Endometrial microvascular endothelial cells (primary cell): Measurements from ENCODE around the gene CST2. TPM values are rescaled to one million over a fixed set of nuclear protein-coding genes. Genes with fewer than 3 reads are reported as not detected.
"Not testable (repeated sequence)": the region's sequence is repeated elsewhere in the genome, so short reads cannot be mapped to it uniquely, and the experiment has no call there.

Source experiments
- in situ Hi-C: cut with HindIII; loops from 2 replicates; pipeline ENCODE4 v1.10.0; 2017; ENCODE audit warnings: low sequenced_read_pairs, low pct_unique_long_range_greater_than_20kb; ENCODE audit errors: inconsistent ontology term
- total RNA-seq: library from RNA; depleted of rRNA; stranded (reverse); fragments of >200 nt; gene quantifications from one replicate; pipeline ENCODE4 v1.2.3, GENCODE V29; 2015; ENCODE audit errors: inconsistent ontology term

Gene CST2
- total RNA-seq, 1 donor from 2014 or later: not detected

DNA sequence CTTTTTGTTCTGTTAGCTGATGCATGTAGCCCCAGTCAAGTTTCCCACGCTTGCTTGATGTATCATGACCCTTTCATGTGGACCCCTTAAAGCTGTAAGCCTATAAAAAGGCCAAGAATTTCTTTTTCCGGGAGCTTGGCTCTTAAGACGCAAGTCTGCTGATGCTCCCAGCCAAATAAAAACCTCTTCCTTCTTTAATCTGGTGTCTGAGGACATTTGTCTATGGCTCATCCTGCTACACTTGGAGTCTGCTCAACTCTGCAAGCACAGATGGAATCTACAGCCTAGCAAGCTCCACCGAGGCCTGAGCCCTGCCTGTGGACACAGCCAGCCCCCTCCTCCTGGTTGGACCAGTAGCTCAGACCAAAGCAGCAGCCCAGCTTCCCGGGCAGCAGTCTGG is 3.4 kb downstream of the CST2 start:
- in situ Hi-C loops: no loop called here

DNA sequence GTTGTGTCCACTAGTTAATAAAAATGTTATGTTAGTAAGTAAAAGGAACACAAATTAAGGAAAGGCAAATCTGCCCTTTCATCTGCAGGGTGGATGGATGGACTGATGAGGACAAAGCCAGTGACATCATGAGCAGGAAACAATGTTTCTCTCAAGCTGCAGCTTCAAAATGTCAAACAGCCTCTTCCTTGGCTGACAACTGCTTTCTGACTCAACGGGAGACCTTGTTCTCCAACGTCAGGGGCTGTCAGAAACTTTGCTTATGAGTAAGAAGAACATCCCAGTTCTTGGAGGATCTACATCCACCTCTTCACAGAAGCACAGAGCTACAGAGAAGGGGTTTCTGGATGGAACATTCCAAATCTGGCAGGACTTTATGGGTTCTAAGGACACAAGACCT is 6.0 kb downstream of the CST2 start:
- in situ Hi-C loops: no loop called here

DNA sequence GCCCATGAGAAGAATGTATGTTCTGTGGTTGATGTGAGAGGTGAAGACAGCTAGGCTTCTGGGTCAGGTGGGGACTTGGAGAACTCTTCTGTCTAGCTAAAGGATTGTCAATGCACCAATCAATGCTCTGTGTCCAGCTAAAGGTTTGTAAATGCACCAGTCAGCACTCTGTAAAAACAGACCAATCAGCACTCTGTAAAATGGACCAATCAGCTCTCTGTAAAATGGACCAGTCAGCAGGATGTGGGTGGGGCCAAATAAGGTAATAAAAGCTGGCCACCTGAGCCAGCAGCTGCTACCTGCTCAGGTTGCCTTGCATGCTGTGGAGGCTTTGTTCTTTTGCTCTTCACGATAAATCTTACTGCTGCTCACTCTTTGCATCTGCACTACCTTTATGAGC is 15.0 kb downstream of the CST2 start:
- in situ Hi-C loops: not testable (repeated sequence)

- in situ Hi-C loops: not testable (repeated sequence)
Measured at GRCh38 chr20:23810349-23810748, 16.2 kb downstream of the CST2 start.

GRCh38 chr20:23800865-23801264 is 25.7 kb downstream of the CST2 start:
- in situ Hi-C loops: no loop called here

DNA sequence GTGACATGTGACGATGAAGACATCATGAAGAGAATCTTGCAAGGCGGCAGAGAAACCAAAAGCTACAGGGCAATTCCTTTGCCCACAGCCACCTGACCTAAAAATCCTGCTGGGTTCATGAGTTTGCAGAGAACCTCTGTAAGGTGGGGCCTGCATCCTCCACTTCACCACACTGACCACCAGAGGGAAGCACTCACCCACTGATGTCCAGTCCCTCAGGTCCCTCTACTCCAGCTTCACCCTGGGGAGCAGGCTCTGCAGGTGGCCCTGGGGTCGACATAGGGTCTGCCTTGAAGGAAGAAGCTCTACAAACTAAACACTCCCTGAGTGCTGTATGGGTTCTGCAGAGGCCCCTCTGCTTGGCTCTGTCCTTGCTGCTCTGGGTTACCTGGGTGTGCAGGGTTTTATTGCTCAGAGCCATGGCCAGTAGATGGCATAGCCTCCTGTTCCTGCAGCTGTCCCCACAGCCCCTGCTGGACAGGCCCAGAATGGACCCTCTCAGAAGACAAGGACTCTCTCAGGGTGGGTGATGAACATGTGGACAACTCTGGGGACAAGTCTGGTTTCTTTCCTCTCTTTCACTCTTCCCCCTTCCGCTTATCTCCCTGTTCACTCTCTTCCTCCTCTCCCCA is 27.2 kb downstream of the CST2 start:
- in situ Hi-C loops: not testable (repeated sequence)

- in situ Hi-C loops: no loop called here
Measured at GRCh38 chr20:23795526-23795925, 31.0 kb downstream of the CST2 start.

DNA sequence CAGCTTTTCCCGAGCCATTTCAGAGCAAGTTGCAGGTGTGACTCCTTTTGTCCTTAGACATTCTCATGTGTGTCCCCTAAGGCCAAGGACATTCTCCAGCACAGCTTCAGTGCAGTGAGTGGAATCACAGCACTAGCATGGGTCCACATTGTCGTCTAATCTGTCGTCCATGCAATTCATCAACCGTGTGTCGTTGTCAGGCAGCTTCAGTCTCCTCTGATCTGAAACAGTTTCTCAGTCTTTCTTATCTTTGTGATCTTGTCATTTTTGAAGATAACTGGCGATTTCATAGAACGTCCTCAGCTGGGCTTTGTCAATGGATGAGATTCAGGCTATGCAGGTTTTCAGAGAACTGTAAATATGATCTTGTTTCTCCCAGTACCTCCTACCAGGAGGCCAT is 31.7 kb downstream of the CST2 start:
- in situ Hi-C loops: no loop called here

DNA sequence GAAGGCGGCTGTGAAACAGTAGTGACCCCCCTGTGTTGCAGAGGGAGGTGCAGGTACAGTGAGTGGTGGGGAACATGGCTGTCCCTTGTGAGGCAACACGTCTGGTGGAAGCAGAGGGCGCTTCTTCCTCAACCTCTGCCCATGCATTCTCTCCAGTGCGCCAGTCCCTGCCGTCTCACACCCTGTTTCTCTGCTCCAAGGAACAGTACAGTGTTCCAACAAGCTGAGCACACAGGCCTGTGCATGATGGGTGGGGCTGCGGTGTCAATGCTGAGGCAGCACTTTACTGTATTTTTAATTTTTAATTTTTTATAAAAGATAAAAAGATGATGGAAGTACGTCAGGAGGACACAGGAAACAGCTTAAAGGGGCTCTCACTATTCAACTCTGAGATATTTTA is 32.5 kb downstream of the CST2 start:
- in situ Hi-C loops: no loop called here

- in situ Hi-C loops: no loop called here
Measured at GRCh38 chr20:23783447-23783846, 43.1 kb downstream of the CST2 start.

DNA sequence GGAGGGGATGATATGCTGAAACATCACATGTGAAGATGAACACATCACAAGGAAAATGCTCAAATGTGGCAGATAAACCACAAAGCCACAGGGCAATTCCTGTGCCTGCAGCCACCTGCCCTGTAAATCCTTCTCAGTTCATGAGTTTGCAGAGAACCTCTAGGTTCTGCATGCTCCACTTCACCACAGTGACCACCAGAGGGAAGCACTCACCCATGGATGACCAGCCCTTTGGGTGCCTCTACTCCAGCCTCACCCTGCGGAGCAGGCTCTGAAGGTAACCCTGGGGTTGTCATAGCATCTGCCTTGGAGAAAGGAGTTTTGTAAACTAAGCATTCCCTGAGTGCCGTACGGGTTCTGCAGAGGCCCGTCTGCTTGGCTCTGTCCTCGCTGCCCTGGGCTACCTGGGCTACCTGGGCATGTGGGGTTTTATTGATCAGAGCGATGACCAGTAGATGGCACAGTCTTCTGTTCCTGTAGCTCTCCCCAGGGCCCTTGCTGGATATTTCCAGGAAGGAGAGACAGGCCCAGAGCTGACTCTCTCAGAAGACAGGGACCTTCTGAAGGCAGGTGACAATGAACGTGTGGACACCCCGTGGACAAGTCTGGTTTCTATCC is 44.1 kb downstream of the CST2 start:
- in situ Hi-C loops: no loop called here

GRCh38 chr20:23778676-23779075 is 47.9 kb downstream of the CST2 start:
- in situ Hi-C loops: not testable (repeated sequence)

DNA sequence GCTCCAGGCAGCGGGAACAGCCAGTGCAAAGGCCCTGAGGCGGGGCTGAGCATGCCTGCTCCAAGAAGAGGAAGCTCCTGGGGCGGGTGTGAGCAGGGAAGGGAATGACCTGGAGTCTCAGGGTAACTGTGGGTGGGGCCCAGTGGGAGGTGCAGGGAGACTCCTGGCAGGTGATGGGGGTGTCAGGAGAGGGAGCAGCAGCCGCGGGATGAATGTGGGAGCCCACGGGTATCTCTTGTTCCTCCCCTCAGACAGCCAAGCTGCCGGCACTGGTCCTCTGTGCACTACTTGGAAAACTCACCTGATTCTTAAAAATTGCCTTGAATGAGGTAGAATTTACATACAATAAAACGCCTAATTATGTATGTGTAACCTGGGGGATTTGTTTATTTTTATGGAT is 49.1 kb downstream of the CST2 start:
- in situ Hi-C loops: not testable (repeated sequence)

DNA sequence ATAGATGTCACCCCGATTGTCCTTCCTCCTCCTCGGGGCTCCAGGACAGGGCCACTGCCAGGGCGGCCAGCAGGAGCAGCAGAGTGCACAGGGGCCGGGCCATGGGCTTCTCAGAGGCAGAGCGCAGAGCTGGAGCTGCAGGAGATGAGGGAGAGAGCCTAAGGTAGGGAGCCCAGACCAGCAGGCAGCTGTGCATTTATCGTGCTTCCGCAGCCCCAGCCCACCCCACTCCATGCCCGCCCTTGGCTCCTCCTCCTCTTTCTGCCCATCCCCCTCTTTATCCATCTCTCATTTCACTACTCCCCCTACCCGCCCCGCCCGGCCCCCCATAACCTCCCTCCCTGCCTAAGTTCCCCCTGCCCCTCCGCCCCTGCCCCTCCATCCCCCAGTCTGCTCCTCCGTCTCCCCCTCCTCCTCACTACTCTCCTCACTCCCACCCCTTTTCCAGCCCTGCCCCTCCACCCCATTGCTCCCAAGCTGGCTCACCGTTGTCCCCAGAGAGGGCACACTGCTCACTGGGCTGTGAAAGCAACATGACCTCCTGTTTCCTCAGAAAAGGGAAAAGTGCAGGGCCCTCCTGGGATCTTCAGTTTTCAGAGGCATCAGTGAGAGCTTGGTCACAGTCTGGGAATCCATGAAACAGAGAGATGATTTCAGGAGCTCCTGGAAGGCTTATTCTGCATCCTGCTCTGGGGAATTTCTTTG is 50.3 kb downstream of the CST2 start:
- in situ Hi-C loops: no loop called here

DNA sequence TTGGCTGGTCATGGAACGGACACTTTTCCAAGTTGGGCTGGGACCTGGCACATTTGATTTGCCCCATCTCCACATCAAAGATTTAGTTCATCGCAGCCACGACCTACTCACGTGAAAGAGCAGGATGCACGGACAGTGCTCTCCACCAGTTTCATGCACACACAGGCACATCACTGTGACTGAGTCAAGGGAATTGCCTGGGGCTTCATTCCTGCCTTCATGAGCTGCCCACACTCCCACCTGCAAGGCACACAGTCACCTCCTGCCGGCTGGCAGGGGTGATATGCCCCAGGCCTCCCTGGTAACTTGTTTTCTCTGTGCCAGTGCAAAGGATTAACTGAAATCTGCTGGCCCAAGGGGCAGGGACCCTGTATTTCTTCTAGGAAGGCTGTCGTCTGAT is 52.4 kb downstream of the CST2 start:
- in situ Hi-C loops: no loop called here

Other genes starting within 250 kb of the CST2 start
- gene CST9, start 220.8 kb downstream of the CST2 start, total RNA-seq: not detected
- gene CST3, start 188.8 kb downstream of the CST2 start, total RNA-seq: 346 TPM
- not detected for gene CST4, start 137.7 kb downstream of the CST2 start, total RNA-seq
- 4.0 TPM for gene CST1, start 75.8 kb downstream of the CST2 start, total RNA-seq
- not detected for gene CST5, start 53.0 kb upstream of the CST2 start, total RNA-seq
- not detected for gene GGTLC1, start 162.1 kb upstream of the CST2 start, total RNA-seq